Panc1 (cell line): ENCODE results near the gene FAM204A.

ENCODE experiments used
- POLR2AphosphoS5 ChIP-seq: IDR thresholded peaks from 2 replicates; pipeline ENCODE4 v1.6.1; 2012; ENCODE audit warnings: mild to moderate bottlenecking, low read depth, low read length, moderate library complexity
- SIN3A ChIP-seq: IDR thresholded peaks from 2 replicates; pipeline ENCODE4 v1.6.1; 2012; ENCODE audit warnings: low read depth, mild to moderate bottlenecking, low read length, moderate library complexity, borderline replicate concordance; ENCODE audit not compliant: insufficient read depth
- TF ChIP-seq, protein P1 (sequence below): fragments of 450-650 bp; IDR thresholded peaks from 2 replicates; pipeline ENCODE4 v1.5.1; 2017; ENCODE audit warnings: mild to moderate bottlenecking
- TF ChIP-seq, protein P2 (sequence below), 2 experiments: IDR thresholded peaks; 2 replicates each; pipeline ENCODE4 v1.6.1; 2011 to 2012; ENCODE audit warnings: low read depth in 2 of 2, control low read depth in 1 of 2, low read length in 1 of 2, mild to moderate bottlenecking in 1 of 2, moderate library complexity in 1 of 2; ENCODE audit not compliant: insufficient read depth in 1 of 2

DNA sequence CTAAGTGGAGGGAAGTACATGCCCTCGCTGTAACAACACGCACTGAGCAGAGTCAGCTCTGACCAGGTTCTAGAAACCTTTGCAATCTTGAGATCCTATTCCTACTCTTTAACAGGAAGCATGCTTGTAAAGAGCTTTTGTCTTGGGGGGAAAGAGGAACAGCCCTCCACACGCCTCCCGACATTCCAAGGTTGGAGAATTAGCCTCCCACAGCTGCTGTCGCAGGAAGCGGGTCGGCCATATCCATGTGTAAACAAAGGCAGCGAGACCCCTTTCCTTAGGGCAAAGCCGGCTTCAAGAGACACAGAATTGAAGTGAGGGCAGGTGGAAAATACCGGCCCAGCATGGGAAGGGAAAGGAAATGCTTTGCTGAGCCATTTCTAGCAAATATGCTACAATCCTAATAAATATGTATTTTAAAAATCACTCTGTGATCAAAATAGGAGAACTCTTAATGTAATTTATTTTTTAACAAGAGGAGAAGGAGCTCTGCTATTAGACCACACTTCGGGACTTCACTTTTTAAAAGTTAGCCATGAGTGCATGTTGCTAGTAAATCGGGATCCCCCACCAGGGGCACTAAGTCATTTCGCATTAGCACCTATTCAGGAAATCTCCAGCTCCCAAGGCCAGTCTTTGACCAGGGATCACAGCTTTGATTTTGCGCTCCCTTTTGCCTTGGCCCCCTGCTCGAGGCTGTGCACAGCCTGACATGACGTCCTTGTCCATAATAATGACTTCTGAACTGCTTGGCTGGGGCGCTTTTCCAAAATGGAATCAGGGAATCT is 55.9 kb downstream of the FAM204A start:
- TF ChIP-seq, protein P1, sequence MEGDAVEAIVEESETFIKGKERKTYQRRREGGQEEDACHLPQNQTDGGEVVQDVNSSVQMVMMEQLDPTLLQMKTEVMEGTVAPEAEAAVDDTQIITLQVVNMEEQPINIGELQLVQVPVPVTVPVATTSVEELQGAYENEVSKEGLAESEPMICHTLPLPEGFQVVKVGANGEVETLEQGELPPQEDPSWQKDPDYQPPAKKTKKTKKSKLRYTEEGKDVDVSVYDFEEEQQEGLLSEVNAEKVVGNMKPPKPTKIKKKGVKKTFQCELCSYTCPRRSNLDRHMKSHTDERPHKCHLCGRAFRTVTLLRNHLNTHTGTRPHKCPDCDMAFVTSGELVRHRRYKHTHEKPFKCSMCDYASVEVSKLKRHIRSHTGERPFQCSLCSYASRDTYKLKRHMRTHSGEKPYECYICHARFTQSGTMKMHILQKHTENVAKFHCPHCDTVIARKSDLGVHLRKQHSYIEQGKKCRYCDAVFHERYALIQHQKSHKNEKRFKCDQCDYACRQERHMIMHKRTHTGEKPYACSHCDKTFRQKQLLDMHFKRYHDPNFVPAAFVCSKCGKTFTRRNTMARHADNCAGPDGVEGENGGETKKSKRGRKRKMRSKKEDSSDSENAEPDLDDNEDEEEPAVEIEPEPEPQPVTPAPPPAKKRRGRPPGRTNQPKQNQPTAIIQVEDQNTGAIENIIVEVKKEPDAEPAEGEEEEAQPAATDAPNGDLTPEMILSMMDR = no peak
- TF ChIP-seq SIN3A (no peak), POLR2AphosphoS5 (no peak)
- TF ChIP-seq, protein P2, sequence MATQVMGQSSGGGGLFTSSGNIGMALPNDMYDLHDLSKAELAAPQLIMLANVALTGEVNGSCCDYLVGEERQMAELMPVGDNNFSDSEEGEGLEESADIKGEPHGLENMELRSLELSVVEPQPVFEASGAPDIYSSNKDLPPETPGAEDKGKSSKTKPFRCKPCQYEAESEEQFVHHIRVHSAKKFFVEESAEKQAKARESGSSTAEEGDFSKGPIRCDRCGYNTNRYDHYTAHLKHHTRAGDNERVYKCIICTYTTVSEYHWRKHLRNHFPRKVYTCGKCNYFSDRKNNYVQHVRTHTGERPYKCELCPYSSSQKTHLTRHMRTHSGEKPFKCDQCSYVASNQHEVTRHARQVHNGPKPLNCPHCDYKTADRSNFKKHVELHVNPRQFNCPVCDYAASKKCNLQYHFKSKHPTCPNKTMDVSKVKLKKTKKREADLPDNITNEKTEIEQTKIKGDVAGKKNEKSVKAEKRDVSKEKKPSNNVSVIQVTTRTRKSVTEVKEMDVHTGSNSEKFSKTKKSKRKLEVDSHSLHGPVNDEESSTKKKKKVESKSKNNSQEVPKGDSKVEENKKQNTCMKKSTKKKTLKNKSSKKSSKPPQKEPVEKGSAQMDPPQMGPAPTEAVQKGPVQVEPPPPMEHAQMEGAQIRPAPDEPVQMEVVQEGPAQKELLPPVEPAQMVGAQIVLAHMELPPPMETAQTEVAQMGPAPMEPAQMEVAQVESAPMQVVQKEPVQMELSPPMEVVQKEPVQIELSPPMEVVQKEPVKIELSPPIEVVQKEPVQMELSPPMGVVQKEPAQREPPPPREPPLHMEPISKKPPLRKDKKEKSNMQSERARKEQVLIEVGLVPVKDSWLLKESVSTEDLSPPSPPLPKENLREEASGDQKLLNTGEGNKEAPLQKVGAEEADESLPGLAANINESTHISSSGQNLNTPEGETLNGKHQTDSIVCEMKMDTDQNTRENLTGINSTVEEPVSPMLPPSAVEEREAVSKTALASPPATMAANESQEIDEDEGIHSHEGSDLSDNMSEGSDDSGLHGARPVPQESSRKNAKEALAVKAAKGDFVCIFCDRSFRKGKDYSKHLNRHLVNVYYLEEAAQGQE (IDR thresholded peaks at IDR 0.05; ENCODE audit: insufficient read depth in 1 of 2, low read depth in 2 of 2, low read length in 1 of 2) = no peak
